ENCODE data around the gene GSS.

GRCh38 chr20:34938466-34939163 is 17.0 kb downstream of the GSS start:
- no peak for TF ChIP-seq CTCF (IDR thresholded peaks at IDR 0.05)
- no peak for TF ChIP-seq POLR2A (IDR thresholded peaks at IDR 0.05)
